HG03095 (cell line): ENCODE results near the gene STARD3.

Experiments used
- ATAC-seq: cut with Tn5 transposase; IDR thresholded peaks from one replicate; pipeline ENCODE4 v1.9.1; 2021; ENCODE audit warnings: moderate library complexity; ENCODE audit not compliant: unreplicated experiment

The STARD3 gene

GRCh38 chr17:39603304-39604016 is 33.5 kb upstream of the STARD3 start:
- no peak for ATAC-seq

GRCh38 chr17:39604911-39605491 is 31.9 kb upstream of the STARD3 start:
- ATAC-seq = no peak

- ATAC-seq = no peak
Measured at GRCh38 chr17:39605492-39606433, 31.2 kb upstream of the STARD3 start.

GRCh38 chr17:39606434-39607056 is 30.4 kb upstream of the STARD3 start:
- no peak for ATAC-seq

DNA sequence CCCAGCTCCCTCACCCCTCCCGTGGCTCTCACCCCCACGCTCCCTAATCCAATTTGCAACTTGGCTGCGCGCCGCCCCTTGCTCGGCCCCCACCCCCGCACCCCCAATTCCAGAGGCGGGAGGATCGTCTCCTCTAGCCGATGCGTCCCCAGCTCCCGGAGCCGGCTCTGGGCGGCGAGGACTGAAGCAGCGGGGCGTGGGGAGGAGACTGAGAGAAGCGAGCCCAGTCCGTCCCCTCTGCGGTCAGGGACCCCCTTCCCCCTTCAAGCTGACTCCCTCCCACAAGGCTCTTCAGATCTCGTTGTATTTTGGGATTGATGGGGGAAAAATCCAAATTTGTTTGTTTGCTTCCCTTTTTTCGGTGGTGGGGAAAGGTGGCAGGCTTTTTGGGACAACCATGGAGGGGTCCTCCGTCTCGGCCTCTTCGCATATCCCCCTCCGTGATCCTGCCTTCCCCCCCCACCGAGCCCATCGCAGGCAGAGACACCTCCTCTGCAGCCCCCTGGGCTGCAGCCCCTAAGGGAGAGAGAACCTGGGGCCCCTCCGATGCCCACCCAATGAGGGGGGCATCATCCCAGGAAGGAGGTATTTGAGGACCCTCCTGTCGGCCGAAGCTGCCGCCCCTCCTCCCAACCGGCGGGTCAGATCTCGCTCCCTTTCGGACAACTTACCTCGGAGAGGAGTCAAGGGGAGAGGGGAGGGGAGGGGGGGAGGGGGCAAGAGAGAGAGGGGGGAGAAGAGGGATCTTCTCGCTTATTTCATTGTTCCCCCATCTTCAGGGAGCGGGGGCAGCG is 29.7 kb upstream of the STARD3 start:
- no peak for ATAC-seq

GRCh38 chr17:39607851-39608130 is 29.2 kb upstream of the STARD3 start, which contains the start of gene NEUROD2:
TSS of gene NEUROD2 (minus strand) at chr17:39607920. CDS start at chr17:39606599, 1,321 bp downstream.
- ATAC-seq = no peak

DNA sequence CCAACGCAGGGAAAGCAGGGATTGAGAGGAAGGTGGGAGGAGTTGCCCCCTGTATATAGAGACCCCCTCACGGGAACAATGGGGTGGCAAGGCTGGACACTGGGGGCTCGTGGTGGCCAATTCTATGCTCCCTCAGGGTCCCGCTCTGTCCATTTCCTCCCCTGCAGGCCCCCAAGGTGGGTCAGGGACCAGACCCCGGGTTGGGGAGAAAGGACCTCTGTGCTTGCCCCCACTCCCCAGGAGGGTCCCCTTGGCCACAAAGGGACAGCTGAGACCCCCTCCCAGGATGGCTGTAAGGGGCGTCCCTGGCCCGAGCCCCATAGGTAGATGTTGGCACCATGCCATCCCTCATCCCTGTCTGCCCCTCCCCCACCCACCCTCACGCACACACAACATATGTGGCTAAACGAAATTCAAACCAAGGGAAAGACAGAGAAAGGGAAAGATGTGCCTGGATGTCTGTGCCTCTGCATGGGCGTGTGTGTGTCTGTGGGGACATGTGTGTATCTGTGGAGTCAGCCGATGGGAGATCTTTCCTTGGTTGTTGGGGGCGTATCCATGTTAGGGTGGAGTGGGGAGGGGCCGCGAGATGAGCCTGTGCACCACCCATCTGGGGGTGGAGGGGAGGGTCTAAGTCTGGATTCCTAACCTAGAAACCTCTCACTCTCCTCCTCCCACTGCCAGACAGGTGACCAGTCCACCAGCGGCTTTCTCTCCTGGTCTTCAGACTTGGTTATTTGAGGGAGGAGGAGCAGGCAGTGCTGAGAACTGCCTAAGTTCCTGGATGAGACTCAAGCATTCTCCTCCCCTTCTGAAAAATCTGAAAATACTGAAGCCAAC is 28.6 kb upstream of the STARD3 start:
- ATAC-seq = no peak

GRCh38 chr17:39609416-39610025 is 27.4 kb upstream of the STARD3 start:
- no peak for ATAC-seq

DNA sequence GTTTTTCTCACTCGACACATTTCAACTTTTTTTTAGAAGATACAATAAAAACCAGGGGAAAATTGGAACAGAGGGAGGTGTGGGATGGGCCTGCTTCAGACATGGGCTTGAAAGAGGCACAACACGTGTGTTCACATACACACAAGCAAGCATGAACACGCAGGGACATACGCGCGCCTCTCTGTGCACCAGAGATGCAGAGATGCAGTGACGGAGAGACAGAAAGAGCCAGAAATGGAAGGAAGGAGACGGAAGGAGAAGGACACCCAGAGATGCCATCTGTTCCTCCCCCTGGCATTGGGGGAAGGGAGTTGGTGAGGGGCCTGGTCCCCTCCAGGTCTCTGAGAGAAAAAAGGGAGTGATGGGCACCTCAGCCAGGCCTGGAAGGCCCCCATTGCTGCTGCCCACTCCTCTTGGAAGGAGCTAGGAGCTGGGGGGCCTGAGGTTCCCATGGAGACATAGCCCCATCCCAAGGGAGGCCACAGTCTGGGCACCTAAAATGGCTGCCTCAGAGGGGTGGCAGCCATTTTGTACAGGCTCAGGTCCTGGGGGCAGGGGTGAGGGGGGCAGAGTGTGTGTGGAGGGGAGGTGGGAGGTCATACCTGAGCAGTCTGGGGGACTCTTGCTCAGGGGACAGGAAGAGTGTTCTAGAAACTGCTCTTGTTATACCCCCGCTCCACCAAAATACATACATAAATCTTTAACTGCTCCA is 25.4 kb upstream of the STARD3 start:
- no peak for ATAC-seq

DNA sequence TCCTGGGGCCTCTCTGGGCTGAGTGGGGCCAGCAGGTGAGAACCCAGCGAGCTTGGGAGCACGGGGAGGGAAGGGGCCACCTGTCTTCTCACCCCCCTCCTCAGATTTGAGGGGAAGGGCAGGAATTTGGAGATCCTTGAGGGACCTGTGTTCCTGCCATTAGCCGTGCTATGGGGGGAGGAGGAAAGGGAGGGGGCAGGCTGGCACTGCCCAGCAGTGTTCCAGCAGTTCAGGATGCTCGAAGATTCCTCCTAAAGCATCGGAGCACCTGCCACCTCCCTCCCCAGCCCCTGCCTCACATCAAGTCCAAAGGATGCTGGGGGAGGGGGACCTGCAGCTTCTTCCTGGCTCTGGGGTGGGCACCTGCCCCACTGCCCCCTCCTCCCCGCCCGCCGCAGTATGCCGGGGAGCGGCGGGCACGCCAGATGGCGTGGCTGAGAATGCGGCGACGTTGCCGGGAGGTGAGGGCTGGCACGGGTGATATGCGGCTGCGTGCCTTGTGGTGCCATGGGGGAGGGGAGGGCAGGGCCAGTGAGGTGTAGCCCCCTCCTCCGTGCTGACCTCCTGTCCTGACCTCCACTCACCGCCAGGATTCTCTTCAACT is 24.6 kb upstream of the STARD3 start:
- no peak for ATAC-seq

- ATAC-seq = no peak
Measured at GRCh38 chr17:39612935-39613464, 23.9 kb upstream of the STARD3 start.

GRCh38 chr17:39614545-39615157 is 22.3 kb upstream of the STARD3 start:
- no peak for ATAC-seq

GRCh38 chr17:39615434-39615833 is 21.5 kb upstream of the STARD3 start:
- no peak for ATAC-seq

- ATAC-seq = no peak
Measured at GRCh38 chr17:39617100-39617445, 19.9 kb upstream of the STARD3 start.

GRCh38 chr17:39617446-39618245 is 19.3 kb upstream of the STARD3 start:
- no peak for ATAC-seq

GRCh38 chr17:39618246-39618913 is 18.6 kb upstream of the STARD3 start:
- no peak for ATAC-seq
